Measurements from ENCODE around the gene SPIN1.

DNA sequence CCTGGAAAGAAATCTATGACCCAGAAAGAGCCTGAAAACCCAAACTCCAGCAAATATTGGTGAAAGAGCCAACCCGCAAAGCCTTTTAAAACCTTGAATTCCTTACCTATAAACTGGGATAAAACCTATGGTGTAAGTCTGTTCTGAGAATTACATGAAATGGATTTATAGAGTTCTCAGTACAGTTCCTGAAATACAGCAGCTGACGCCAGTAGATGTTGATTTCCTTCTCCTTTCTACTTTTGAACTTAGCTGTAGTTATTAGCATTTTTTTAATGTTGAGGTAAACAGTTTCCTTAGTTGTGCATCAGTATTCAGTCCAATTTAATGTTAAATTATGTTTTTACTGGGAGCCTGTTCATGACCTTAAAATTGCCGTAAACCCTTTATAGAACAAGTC lies 3.7 kb downstream of the SPIN1 start:
- TF ChIP-seq CREB1 (IDR thresholded peaks at IDR 0.05; ENCODE audit: low read depth) (no peak), EGR1 (IDR thresholded peaks at IDR 0.05) (no peak), EP300 (IDR thresholded peaks at IDR 0.05; ENCODE audit: borderline replicate concordance) (no peak), FOXM1 (IDR thresholded peaks at IDR 0.05; ENCODE audit: borderline replicate concordance, low read depth) (no peak), YY1 (IDR thresholded peaks at IDR 0.05; ENCODE audit: low read depth) (no peak), RAD21 (IDR thresholded peaks at IDR 0.05; ENCODE audit: low read depth) (no peak), CEBPB (IDR thresholded peaks at IDR 0.05) (no peak), REST (IDR thresholded peaks at IDR 0.05; ENCODE audit: low read depth) (no peak), TCF12 (IDR thresholded peaks at IDR 0.05; ENCODE audit: low read depth) (no peak)
